Progenitor cell of endocrine pancreas (in vitro differentiated cells): ENCODE results near the gene GPBP1L1. TPM values are rescaled to one million over a fixed set of nuclear protein-coding genes. Genes with fewer than 3 reads are reported as not detected.

Experiments
- DNase-seq: peaks from one replicate; pipeline ENCODE4 v3.0.0; 2021; ENCODE audit warnings: low spot score; ENCODE audit not compliant: unreplicated experiment
- H3K27ac Mint-ChIP-seq: 2 replicates; pipeline ENCODE4 v1.8.0; 2021; ENCODE audit warnings: mild to moderate bottlenecking, moderate library complexity, mixed read lengths
- H3K27me3 Mint-ChIP-seq: 2 replicates; pipeline ENCODE4 v1.8.0; 2021; ENCODE audit warnings: mixed read lengths
- H3K36me3 Mint-ChIP-seq: 2 replicates; pipeline ENCODE4 v1.8.0; 2022; ENCODE audit warnings: mixed read lengths; ENCODE audit not compliant: insufficient read depth
- H3K4me1 Mint-ChIP-seq: 2 replicates; pipeline ENCODE4 v1.8.0; 2021; ENCODE audit warnings: low read depth, mixed read lengths
- H3K4me3 Mint-ChIP-seq: 2 replicates; pipeline ENCODE4 v1.8.0; 2021; ENCODE audit warnings: low read depth, mild to moderate bottlenecking, moderate library complexity, mixed read lengths
- H3K9me3 Mint-ChIP-seq: 2 replicates; pipeline ENCODE4 v1.8.0; 2021; ENCODE audit warnings: low read depth, mixed read lengths
- CTCF ChIP-seq: fragments of 200-600 bp; sonication (generic); IDR thresholded peaks from one replicate; pipeline ENCODE4 v1.5.0; 2021; ENCODE audit warnings: antibody characterized with exemption, mild to moderate bottlenecking; ENCODE audit not compliant: unreplicated experiment
- total RNA-seq: library from RNA; stranded (reverse); gene quantifications from 2 replicates; pipeline ENCODE4 v1.2.1, GENCODE V29; 2021

GPBP1L1 gene
- total RNA-seq, 1 donor from 2014 or later: 153 TPM

GRCh38 chr1:45584351-45585109, 101.8 kb downstream of the GPBP1L1 start:
- no peaks in the 10 kb centered on the region for H3K36me3 Mint-ChIP-seq
- H3K27ac Mint-ChIP-seq: peak overlapping the region; percentile 99
- H3K27me3 Mint-ChIP-seq: no peaks in the 10 kb centered on the region
- no peaks in the 10 kb centered on the region for H3K9me3 Mint-ChIP-seq
- H3K4me3 Mint-ChIP-seq: peak overlapping the region; percentile 96
- DNase-seq: peak; percentile 86
- peaks cover 16% of the 10 kb centered on the region for H3K4me1 Mint-ChIP-seq
- peak; percentile 24 for TF ChIP-seq CTCF

- Mint-ChIP-seq H3K9me3 (no peaks in the 10 kb centered on the region), H3K4me3 (peak within 1 kb of the TSS; percentile 96), H3K36me3 (no peaks in the 10 kb centered on the region), H3K4me1 (peaks cover 16% of the 10 kb centered on the region), H3K27me3 (no peaks in the 10 kb centered on the region), H3K27ac (peak within 1 kb of the TSS; percentile 99)
- no peak for TF ChIP-seq CTCF
- DNase-seq: peak; percentile 88
Observed at GRCh38 chr1:45583666-45584350, 102.5 kb downstream of the GPBP1L1 start, which contains the start of gene NASP. Gene NASP, plus strand, starts transcription at chr1:45584041. Its CDS starts 106 bp downstream, at chr1:45584147.

- peak overlapping the region; percentile 96 for H3K4me3 Mint-ChIP-seq
- no peaks in the 10 kb centered on the region for H3K36me3 Mint-ChIP-seq
- H3K27ac Mint-ChIP-seq: peak overlapping the region; percentile 99
- peaks cover 16% of the 10 kb centered on the region for H3K4me1 Mint-ChIP-seq
- DNase-seq: peak; percentile 84
- no peak for TF ChIP-seq CTCF
- H3K27me3 Mint-ChIP-seq: no peaks in the 10 kb centered on the region
- no peaks in the 10 kb centered on the region for H3K9me3 Mint-ChIP-seq
Observed at GRCh38 chr1:45583264-45583665, 103.1 kb downstream of the GPBP1L1 start.

Other genes starting within 250 kb of the GPBP1L1 start
- 9.4 and 9.5 TPM in 2 replicates for gene TESK2, start 195.4 kb downstream of the GPBP1L1 start, total RNA-seq
- gene CCDC163, start 186.5 kb downstream of the GPBP1L1 start, total RNA-seq: 2.6 and 2.8 TPM in 2 replicates
- 10.0 and 11.3 TPM in 2 replicates for gene MMACHC, start 186.2 kb downstream of the GPBP1L1 start, total RNA-seq
- gene PRDX1, start 164.6 kb downstream of the GPBP1L1 start, total RNA-seq: 308 and 331 TPM in 2 replicates
- 213 and 214 TPM in 2 replicates for gene AKR1A1, start 135.7 kb downstream of the GPBP1L1 start, total RNA-seq
- 250 and 258 TPM in 2 replicates for gene NASP, start 102.5 kb downstream of the GPBP1L1 start, total RNA-seq
- 5.8 and 6.1 TPM in 2 replicates for gene CCDC17, start 62.5 kb downstream of the GPBP1L1 start, total RNA-seq
- gene TMEM69, start 1.6 kb upstream of the GPBP1L1 start, total RNA-seq: 28.1 and 28.8 TPM in 2 replicates
- gene IPP, start 64.1 kb upstream of the GPBP1L1 start, total RNA-seq: 18.6 and 21.0 TPM in 2 replicates
- 47.8 and 49.3 TPM in 2 replicates for gene MAST2, start 117.1 kb upstream of the GPBP1L1 start, total RNA-seq